GM12872 (cell line): ENCODE results near the gene RAP1GAP.

Experiments
- TF ChIP-seq, protein P1 (sequence below): IDR thresholded peaks from 3 replicates; pipeline ENCODE4 v1.5.1; 2011; ENCODE audit warnings: low read depth, mild to moderate bottlenecking, low read length, moderate library complexity; ENCODE audit not compliant: insufficient read depth

The RAP1GAP gene

DNA sequence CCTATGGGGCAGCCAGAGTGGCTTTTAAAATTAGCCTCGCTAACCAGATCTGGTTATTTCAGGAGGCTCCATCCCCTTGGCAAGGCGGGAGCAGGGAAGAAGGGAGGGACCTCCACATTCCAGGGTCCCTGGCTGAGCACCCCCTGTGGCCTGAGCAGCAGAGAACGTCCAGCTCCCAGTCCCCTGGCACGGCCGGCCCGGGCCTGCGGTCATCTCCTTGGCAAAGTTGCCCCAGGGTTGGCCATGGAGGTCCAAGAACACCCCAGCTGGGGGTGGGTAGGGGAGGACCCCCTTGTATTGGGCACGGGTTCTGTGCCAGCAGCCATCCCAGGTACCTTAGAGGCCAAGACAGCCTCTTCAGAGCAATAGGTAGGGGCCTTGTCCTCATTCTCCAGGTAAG, 75.9 kb downstream of the RAP1GAP start:
- TF ChIP-seq, protein P1, sequence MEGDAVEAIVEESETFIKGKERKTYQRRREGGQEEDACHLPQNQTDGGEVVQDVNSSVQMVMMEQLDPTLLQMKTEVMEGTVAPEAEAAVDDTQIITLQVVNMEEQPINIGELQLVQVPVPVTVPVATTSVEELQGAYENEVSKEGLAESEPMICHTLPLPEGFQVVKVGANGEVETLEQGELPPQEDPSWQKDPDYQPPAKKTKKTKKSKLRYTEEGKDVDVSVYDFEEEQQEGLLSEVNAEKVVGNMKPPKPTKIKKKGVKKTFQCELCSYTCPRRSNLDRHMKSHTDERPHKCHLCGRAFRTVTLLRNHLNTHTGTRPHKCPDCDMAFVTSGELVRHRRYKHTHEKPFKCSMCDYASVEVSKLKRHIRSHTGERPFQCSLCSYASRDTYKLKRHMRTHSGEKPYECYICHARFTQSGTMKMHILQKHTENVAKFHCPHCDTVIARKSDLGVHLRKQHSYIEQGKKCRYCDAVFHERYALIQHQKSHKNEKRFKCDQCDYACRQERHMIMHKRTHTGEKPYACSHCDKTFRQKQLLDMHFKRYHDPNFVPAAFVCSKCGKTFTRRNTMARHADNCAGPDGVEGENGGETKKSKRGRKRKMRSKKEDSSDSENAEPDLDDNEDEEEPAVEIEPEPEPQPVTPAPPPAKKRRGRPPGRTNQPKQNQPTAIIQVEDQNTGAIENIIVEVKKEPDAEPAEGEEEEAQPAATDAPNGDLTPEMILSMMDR, result no peak

- TF ChIP-seq, protein P1, result no peak
These were observed 76.9 kb downstream of the RAP1GAP start for GRCh38 chr1:21592086-21592865.

DNA sequence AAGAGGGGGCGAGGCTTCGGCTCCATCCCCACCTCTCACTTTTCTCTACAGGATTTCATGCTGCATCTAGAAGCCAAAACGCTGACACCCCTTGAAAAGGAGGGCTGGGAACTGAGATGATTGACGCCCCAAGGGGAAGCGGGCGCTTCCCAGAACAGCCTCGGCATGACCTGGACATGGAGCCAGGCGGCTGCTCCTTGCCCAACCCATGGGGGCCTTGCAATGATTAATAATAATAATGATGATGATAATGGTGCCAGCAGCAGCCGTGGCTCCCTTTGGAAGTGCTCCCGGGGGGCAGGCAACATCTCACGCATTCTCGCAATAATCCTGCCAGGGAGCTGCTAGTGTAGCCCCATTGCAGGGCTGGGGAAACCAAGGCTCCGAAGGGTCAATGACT, 78.2 kb downstream of the RAP1GAP start:
- TF ChIP-seq, protein P1, result no peak

GRCh38 chr1:21590126-21590880, 78.9 kb downstream of the RAP1GAP start:
- TF ChIP-seq, protein P1, result no peak

DNA sequence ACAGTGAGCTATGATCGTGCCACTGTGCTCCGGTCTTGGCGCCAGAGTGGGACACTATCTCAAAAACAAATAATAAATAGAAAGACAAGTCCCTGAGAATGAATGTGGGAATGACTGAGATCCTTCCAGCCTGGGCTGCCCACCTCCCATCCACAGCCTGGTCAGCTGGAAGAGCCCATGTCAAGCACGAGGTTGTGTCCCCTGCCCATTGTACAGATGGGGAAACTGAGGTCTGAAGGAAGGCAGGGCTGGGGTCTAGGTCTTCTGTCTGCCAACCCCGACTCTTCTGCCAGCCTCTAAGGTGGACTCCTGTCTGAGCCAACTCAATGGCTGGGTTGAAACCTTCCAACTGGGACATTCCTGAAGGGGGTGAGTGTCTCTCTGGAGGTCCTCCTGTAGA, 79.5 kb downstream of the RAP1GAP start:
- TF ChIP-seq, protein P1, result no peak

GRCh38 chr1:21587602-21587953, 81.6 kb downstream of the RAP1GAP start:
- TF ChIP-seq, protein P1, result no peak

DNA sequence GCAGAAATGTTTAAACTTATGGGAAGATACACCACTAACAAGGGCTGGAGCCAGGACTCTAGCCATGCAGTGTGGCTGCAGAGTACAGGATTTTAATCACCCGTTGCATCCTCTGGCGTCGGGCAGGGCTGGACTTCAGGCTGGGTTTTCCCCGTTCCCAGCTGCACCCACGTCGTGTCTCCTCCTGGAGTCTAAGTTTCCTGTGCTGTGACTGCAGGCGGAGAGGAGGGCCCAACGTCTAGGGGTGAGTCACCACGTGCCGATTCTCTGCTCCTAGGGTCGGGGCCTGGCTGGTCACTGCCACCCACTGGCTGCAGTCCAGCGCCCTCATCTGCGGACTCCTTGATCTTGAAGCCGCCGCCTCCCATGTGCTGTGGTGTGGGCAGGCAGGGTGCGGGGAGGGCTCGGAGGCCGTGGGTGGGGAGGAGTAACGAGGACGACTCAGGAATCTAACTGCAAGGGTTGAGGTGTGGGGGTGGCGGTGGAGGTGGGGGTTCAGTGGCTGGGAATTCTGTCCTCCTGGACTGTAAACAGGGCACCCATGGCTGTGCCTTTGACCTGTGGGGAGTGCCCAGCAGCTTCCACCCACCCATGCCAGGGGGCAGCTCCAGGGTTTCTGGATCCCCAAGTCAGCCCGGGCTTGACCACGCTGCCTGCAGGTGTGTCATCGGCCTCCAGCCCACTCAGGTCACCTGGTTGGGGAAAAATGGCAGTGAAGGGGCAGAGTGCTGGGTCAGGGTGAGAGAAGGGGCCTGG, 82.1 kb downstream of the RAP1GAP start:
- TF ChIP-seq, protein P1, result no peak
